Activated CD4-positive, alpha-beta T cell treated with anti-CD3 and anti-CD28 coated beads, Interleukin-2, Interleukin-6, amounts not matched to agents 100 ng/mL and 50 ng/mL, durations not matched to agents 16 hours and 8 hours (primary cell): ENCODE results near the gene HBG2.

Experiments used
- DNase-seq: peaks from one replicate; pipeline ENCODE4 v3.0.0-alpha.2; 2020

The HBG2 gene

DNA sequence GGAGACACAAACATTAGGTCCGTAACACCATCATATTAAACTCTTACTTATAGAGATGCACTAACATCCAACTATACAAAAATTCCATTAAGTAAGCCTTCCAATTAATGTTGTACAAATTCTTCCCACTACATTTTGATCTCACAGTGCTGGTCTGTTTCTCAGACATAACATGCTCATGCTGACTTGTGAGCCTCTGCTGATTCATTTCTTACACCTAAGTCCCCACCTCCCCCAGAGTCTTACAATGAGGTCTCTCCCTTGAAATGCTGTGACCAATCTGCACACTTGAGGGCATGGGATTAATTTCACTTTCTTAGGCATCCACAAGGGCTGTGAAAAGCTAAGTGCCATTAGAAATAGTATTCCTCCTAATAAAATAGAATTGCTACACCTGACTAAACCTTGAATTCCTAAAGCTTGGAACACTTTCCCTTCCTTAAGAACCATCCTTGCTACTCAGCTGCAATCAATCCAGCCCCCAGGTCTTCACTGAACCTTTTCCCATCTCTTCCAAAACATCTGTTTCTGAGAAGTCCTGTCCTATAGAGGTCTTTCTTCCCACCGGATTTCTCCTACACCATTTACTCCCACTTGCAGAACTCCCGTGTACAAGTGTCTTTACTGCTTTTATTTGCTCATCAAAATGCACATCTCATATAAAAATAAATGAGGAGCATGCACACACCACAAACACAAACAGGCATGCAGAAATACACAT lies 6.9 kb downstream of the HBG2 start:
- DNase-seq, result no peak

- DNase-seq, result no peak
These were observed 7.7 kb downstream of the HBG2 start for GRCh38 chr11:5246772-5247471.

GRCh38 chr11:5245155-5245554 lies 9.4 kb downstream of the HBG2 start:
- no peak for DNase-seq

GRCh38 chr11:5243816-5244180 lies 10.8 kb downstream of the HBG2 start:
- DNase-seq, result no peak

DNA sequence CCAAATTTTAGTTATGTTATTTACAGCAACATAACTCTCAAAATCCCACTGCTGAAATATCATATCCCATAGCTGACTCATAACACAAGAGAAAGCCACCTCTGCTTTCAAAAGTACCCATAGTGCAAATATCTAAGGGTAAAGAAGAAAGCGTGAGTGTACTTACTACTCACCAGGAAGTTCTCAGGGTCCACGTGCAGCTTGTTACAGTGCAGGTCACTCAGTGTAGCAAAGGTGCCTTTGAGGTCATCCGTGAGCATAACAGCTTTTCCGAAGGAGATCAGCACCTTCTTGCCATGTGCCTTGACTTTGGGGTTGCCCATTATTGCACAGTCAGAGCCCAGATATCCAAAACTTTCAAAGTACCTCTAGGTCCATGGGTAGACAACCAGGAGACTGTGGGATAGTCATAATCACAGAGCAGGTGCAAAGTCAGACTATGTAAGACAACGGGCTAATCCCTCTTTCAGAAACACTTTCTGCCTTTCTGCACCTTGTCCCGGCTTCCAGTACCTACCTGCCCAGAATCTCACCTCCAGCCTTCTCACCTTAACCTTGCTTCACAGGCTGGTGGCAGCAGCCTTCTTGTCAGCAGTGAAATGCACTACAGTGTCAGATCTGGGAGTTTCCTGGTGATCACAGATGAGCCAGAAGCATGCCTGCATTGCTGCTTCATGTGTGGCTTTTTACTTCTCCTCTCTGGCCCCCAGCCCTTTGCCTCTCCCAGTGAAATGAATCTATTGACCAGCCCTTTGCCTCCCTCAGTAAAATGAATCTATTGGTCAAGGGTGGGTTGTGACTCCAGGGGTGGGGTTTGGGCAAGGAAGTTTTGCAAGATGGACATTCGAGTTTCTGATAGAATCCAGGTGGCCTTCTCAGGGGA lies 11.4 kb downstream of the HBG2 start:
- no peak for DNase-seq

- no peak for DNase-seq
These were observed 12.4 kb downstream of the HBG2 start for GRCh38 chr11:5242208-5242607.

GRCh38 chr11:5241458-5241857 lies 13.1 kb downstream of the HBG2 start:
- no peak for DNase-seq

DNA sequence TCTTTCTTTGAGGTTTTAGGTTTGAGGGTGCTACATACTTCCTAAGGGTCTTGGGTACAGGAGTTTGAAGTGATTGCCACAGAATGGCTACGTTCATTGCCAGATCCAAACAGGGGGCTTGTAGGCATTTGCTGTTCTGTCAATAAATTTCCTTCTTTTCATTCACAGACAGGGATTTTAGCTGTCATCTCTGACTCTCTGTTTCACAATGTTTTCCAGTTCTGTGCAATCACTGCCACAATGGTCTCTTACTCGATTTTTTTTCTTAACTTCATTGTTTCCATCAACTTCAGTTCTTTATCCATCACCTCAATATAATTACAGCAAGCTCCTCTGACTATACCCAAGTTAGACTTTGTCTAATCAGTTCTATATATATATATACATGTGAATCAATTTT lies 14.1 kb downstream of the HBG2 start:
- no peak for DNase-seq

- no peak for DNase-seq
These were observed 14.5 kb downstream of the HBG2 start for GRCh38 chr11:5240056-5240455.

GRCh38 chr11:5239046-5239445 lies 15.5 kb downstream of the HBG2 start:
- no peak for DNase-seq

DNA sequence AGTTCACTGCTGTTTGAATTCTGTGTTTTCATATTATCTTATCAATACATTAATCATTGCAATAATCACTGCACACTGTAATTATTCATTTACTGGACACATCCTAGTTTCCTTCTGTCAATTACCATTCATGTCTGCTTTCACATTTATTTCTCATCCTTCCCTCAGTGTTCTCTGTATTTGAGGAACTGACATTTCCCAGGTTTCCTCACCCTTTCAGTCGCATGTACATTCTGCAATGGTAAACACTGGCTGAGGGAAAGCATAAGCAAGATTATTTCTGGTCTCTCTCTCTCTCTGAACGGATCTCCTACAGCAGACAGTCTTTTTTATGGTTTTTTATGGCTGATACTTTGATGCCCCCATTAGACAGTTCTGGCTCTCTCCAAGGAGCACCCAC lies 16.1 kb downstream of the HBG2 start:
- no peak for DNase-seq

DNA sequence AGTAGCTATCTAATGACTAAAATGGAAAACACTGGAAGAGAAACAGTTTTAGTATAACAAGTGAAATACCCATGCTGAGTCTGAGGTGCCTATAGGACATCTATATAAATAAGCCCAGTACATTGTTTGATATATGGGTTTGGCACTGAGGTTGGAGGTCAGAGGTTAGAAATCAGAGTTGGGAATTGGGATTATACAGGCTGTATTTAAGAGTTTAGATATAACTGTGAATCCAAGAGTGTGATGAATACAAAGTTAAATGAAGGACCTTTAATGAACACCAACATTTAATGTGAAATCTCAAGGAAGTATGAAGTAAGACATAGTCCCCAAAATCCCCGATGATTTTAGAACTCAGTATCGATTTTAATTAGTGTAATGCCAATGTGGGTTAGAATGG lies 17.2 kb downstream of the HBG2 start:
- no peak for DNase-seq

- DNase-seq, result no peak
These were observed 19.1 kb downstream of the HBG2 start for GRCh38 chr11:5235364-5236095.

- DNase-seq, result peak; percentile 8
These were observed 20.2 kb downstream of the HBG2 start, which contains the start of gene HBD for GRCh38 chr11:5234381-5234834. HBD (minus strand) TSS chr11:5234483; CDS start chr11:5234433, 50 bp downstream.

- DNase-seq, result no peak
These were observed 21.3 kb downstream of the HBG2 start for GRCh38 chr11:5233307-5233706.

GRCh38 chr11:5232821-5233220 lies 21.8 kb downstream of the HBG2 start:
- no peak for DNase-seq

GRCh38 chr11:5232176-5232575 lies 22.4 kb downstream of the HBG2 start:
- DNase-seq, result no peak

DNA sequence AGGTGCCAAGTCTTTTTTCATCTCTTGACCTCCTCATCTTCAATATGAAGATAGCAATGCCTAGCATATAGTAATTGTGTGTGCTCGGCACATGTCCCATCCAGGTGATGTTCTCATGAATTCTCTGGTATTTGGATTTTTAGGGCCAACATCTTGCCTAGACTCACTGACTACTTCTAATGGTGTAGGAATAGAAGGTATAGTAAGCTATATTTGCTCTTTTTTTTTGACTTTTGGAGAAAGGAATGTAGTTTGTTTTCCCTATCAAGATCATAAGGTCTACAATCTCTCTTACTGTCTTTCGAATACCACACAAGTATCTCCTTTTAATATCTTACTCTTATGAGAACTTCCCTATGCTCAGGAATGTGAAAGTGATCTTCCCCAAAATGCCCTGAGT lies 23.5 kb downstream of the HBG2 start:
- no peak for DNase-seq

DNA sequence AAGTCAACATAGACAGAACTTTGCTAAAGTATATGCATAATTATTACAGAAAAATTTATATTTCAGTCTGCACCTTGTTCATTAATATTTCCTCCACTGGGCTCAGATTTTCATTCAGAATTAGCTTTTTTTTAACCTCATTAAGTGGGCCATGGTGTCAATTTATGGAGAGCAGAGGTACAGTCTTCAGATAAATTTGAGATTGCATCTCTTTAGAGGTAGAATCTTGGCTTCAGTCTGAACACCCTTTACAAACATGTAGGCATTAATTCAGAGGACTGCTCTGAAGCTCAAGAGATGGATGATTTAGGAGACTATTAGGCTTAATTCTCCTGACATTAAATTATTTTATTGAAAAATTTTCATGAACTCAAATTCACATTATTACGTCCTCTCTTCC lies 24.3 kb downstream of the HBG2 start:
- DNase-seq, result no peak

- no peak for DNase-seq
These were observed 24.8 kb downstream of the HBG2 start for GRCh38 chr11:5229796-5230195.

DNA sequence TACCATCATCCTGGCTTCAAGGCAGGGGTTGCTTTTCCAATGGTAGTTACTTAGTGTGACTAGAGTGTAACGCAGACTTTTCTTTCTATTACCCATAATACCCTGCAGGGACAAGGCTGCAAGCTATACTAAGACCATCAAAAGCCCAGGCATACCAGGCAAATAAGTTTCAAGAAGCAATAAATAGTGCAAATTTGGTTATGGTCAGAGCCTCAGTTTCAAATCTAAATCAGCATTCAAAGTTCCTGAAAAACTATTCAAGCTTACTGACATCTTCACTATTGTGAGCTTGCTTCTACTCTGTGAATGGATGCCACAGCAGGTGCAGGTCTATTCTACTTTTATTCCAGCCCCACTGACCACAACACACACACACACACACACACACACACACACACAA lies 25.2 kb downstream of the HBG2 start:
- DNase-seq, result no peak

DNA sequence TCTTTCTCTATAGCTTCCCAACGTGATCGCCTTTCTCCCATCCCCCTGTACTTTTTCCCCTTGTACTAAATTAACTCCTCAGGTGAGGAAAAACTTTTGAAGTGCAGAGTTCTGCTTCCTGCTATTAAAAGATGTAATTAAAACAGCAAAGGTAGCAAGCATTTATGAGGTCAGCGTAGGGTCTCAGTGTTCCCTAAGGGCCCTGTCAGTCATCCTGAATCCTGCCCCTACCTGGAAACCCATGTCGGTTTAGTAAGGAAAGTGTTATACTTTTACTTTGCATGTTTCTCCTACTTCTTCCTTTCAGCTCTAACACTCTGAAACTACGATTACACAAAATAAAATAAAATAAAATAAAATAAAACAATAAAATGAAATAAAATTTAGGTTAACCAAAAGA lies 26.5 kb downstream of the HBG2 start:
- no peak for DNase-seq

DNA sequence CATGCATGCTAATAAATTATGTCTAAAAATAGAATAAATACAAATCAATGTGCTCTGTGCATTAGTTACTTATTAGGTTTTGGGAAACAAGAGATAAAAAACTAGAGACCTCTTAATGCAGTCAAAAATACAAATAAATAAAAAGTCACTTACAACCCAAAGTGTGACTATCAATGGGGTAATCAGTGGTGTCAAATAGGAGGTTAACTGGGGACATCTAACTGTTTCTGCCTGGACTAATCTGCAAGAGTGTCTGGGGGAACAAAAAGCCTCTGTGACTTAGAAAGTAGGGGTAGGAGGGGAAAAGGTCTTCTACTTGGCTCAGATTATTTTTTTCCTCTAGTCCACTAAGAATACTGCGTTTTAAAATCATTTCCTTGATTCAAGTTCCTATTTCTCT lies 26.9 kb downstream of the HBG2 start:
- no peak for DNase-seq
